ENCODE data around the gene OTOL1.

Gene OTOL1

GRCh38 chr3:161548301-161548700 is 51.7 kb downstream of the OTOL1 start:
- no peak for FAIRE-seq

- FAIRE-seq, result no peak
Measured at GRCh38 chr3:161549261-161549660, 52.7 kb downstream of the OTOL1 start.

- no peak for FAIRE-seq
Measured at GRCh38 chr3:161550491-161551195, 54.0 kb downstream of the OTOL1 start.

- no peak for FAIRE-seq
Measured at GRCh38 chr3:161551697-161552096, 55.1 kb downstream of the OTOL1 start.

- no peak for FAIRE-seq
Measured at GRCh38 chr3:161552984-161553560, 56.5 kb downstream of the OTOL1 start.

All from colon (tissue), 2 donors.